Parathyroid adenoma (tissue), 2 donors: Measurements from ENCODE around the gene ZSWIM6.

Experiments
- H2AFZ ChIP-seq: fragments of 300-600 bp; sonication (generic); one replicate; pipeline ENCODE4 v1.7.0; 2017; ENCODE audit warnings: antibody characterized with exemption, mild to moderate bottlenecking
- H3K27ac ChIP-seq: fragments of 300-600 bp; sonication (generic); one replicate; pipeline ENCODE4 v1.7.0; 2017
- H3K27me3 ChIP-seq: fragments of 300-600 bp; sonication (generic); one replicate; pipeline ENCODE4 v1.7.0; 2017; ENCODE audit warnings: low read length; ENCODE audit not compliant: control insufficient read depth, insufficient read depth
- H3K36me3 ChIP-seq: fragments of 300-600 bp; sonication (generic); one replicate; pipeline ENCODE4 v1.7.0; 2017; ENCODE audit warnings: low read length; ENCODE audit not compliant: control insufficient read depth, insufficient read depth
- H3K4me1 ChIP-seq: fragments of 300-600 bp; sonication (generic); one replicate; pipeline ENCODE4 v1.7.0; 2017; ENCODE audit warnings: control low read depth
- H3K4me2 ChIP-seq: fragments of 300-600 bp; sonication (generic); one replicate; pipeline ENCODE4 v1.7.0; 2017; ENCODE audit warnings: low read length
- H3K4me3 ChIP-seq: fragments of 300-600 bp; sonication (generic); one replicate; pipeline ENCODE4 v1.7.0; 2017; ENCODE audit warnings: low read depth, low read length
- H3K79me2 ChIP-seq: fragments of 300-600 bp; sonication (generic); one replicate; pipeline ENCODE4 v1.7.0; 2017; ENCODE audit warnings: control low read depth
- H3K9ac ChIP-seq: fragments of 300-600 bp; sonication (generic); one replicate; pipeline ENCODE4 v1.7.0; 2017; ENCODE audit warnings: mild to moderate bottlenecking
- H3K9me3 ChIP-seq: fragments of 300-600 bp; sonication (generic); one replicate; pipeline ENCODE4 v1.7.0; 2017; ENCODE audit warnings: low read length; ENCODE audit not compliant: control insufficient read depth
- TF ChIP-seq, protein P1 (sequence below): fragments of 300-600 bp; sonication (generic); IDR thresholded peaks from one replicate; pipeline ENCODE4 v1.7.0; 2017; ENCODE audit warnings: antibody characterized with exemption, mild to moderate bottlenecking
- donor health status: primary hyperparathyroidism.

ZSWIM6 gene

DNA sequence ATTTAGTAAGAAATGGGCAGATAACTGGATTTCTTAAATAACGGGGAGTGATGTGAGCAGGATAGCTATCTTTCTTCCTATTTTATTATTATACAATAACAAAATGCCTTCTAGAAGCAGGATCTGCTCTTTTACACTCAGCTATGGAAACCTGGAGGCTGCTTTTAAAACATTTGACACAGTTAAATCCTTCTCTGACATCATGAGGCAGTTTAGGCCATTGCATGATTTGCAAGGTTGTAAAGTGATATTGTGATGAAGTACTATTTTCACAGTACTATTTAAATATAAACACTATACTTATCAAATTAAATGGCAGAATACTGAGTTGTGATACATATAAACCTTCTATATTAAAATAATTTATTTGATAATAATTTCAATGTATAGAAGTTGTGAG is 93.9 kb downstream of the ZSWIM6 start:
- no peaks in the 10 kb centered on the region for H3K36me3 ChIP-seq
- TF ChIP-seq, protein P1, sequence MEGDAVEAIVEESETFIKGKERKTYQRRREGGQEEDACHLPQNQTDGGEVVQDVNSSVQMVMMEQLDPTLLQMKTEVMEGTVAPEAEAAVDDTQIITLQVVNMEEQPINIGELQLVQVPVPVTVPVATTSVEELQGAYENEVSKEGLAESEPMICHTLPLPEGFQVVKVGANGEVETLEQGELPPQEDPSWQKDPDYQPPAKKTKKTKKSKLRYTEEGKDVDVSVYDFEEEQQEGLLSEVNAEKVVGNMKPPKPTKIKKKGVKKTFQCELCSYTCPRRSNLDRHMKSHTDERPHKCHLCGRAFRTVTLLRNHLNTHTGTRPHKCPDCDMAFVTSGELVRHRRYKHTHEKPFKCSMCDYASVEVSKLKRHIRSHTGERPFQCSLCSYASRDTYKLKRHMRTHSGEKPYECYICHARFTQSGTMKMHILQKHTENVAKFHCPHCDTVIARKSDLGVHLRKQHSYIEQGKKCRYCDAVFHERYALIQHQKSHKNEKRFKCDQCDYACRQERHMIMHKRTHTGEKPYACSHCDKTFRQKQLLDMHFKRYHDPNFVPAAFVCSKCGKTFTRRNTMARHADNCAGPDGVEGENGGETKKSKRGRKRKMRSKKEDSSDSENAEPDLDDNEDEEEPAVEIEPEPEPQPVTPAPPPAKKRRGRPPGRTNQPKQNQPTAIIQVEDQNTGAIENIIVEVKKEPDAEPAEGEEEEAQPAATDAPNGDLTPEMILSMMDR, result no peak
- no peak overlapping the region for H3K4me3 ChIP-seq
- H3K4me2 ChIP-seq, result no peak overlapping the region
- H2AFZ ChIP-seq, result no peak overlapping the region
- H3K4me1 ChIP-seq, result peaks cover 11% of the 10 kb centered on the region
- H3K9me3 ChIP-seq, result no peaks in the 10 kb centered on the region
- peaks cover 35% of the 10 kb centered on the region for H3K79me2 ChIP-seq
- H3K9ac ChIP-seq, result no peak overlapping the region
- no peaks in the 10 kb centered on the region for H3K27me3 ChIP-seq
- H3K27ac ChIP-seq, result no peak overlapping the region

GRCh38 chr5:61429906-61430305 is 97.8 kb downstream of the ZSWIM6 start:
- H3K27ac ChIP-seq, result no peak overlapping the region
- H3K4me3 ChIP-seq, result no peak overlapping the region
- no peak overlapping the region for H3K4me2 ChIP-seq
- H3K4me1 ChIP-seq, result no peaks in the 10 kb centered on the region
- H3K36me3 ChIP-seq, result no peaks in the 10 kb centered on the region
- H3K9ac ChIP-seq, result no peak overlapping the region
- TF ChIP-seq, protein P1, result no peak
- H2AFZ ChIP-seq, result no peak overlapping the region
- H3K79me2 ChIP-seq, result peaks cover 26% of the 10 kb centered on the region
- H3K9me3 ChIP-seq, result no peaks in the 10 kb centered on the region
- no peaks in the 10 kb centered on the region for H3K27me3 ChIP-seq

DNA sequence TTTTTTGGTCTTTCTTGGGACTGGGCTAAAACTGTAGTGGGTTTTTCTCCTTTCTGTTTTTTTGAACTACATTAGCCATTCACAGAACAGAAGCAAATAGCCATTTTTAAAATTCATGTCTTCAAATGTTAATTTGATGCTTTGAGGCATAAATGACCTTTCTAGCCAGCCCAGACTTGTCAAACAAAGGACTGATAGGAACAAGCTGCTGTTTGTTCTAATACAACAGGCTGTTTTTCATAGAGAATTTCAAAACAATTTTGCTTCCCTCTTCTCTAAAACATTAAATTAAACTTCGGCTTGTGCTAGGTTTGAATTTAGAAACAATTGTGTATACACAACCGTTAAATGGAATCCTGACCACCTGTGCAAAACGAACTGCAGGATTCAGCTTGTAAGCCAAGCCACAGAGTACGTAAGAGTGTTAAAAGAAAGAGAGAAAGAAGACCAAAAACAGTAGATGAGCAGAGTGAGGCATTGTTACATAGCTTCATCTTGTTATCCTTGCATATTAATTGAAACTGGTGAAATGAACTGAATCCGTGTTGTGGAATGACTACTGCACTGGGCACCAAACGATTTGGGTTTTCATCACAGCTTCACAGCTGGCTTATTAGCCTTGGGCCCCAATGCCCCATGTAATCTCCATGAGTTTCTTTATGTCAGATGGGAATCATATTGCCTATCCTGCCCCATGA is 100.0 kb downstream of the ZSWIM6 start:
- Histone ChIP-seq H3K27ac (no peak overlapping the region), H3K4me3 (no peak overlapping the region), H3K36me3 (no peaks in the 10 kb centered on the region), H3K27me3 (no peaks in the 10 kb centered on the region), H3K4me1 (no peaks in the 10 kb centered on the region), H3K79me2 (peaks cover 37% of the 10 kb centered on the region), H3K9me3 (no peaks in the 10 kb centered on the region), H3K9ac (no peak overlapping the region), H2AFZ (no peak overlapping the region), H3K4me2 (no peak overlapping the region)
- TF ChIP-seq, protein P1, result no peak

DNA sequence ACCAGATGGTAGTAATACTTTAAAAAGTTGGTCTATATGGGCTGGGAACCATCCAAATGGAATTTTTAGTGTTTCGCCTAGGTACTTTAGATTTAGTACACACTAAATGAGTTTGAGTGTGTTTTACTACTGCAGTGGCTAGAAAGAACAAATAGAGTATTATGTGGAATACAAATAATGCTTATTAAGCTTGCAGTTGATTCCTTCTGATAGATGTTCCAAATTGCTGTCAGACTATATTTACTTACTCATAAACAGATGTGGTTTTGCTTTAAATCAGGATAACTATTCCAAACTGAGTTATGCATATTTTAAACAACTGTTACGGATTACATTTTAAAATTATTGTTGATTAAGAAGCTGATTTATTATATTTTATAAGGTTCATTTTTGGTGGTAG is 103.3 kb downstream of the ZSWIM6 start:
- Histone ChIP-seq H3K4me1 (no peaks in the 10 kb centered on the region), H3K79me2 (peaks cover 42% of the 10 kb centered on the region), H3K9ac (no peak overlapping the region), H3K27ac (no peak overlapping the region), H2AFZ (no peak overlapping the region), H3K27me3 (no peaks in the 10 kb centered on the region), H3K36me3 (no peaks in the 10 kb centered on the region), H3K9me3 (no peaks in the 10 kb centered on the region), H3K4me2 (no peak overlapping the region), H3K4me3 (no peak overlapping the region)
- TF ChIP-seq, protein P1, result no peak
